Lung (tissue), 12 donors: ENCODE measurements around the gene XRCC4. TPM values are rescaled to one million over a fixed set of nuclear protein-coding genes. Genes with fewer than 3 reads are reported as not detected.
A peak's percentile ranks its signal among the peaks of the same experiment; 100 is the strongest.

Source experiments
- ATAC-seq: fragments of 200-7000 bp; cut with Tn5 transposase; one replicate; pipeline ENCODE4 v1.9.1; 2020; ENCODE audit warnings: moderate number of reproducible peaks; ENCODE audit not compliant: insufficient read depth, low FRiP score
- DNase-seq, 3 donors: peaks; one replicate each; pipeline ENCODE4 v3.0.0-alpha.2; 2013 to 2017
- H3K27ac ChIP-seq, 2 donors: one replicate each; pipeline ENCODE4 v1.5.1; 2013; ENCODE audit warnings: mild to moderate bottlenecking in 2 of 2, moderate library complexity in 2 of 2, control low read depth in 1 of 2, inconsistent platforms in 1 of 2, low read depth in 1 of 2, low read length in 1 of 2
- H3K27me3 ChIP-seq, 3 donors: one replicate each; pipeline ENCODE4 v1.5.1; 2013; ENCODE audit warnings: low read length in 2 of 3; ENCODE audit not compliant: control insufficient read depth in 3 of 3, insufficient read depth in 3 of 3
- H3K36me3 ChIP-seq, 4 donors: one replicate each; pipeline ENCODE4 v1.5.1; 2013; ENCODE audit warnings: low read length in 4 of 4, mild to moderate bottlenecking in 1 of 4, moderate library complexity in 1 of 4; ENCODE audit not compliant: control insufficient read depth in 4 of 4, insufficient read depth in 4 of 4
- H3K4me1 ChIP-seq, 5 donors: one replicate each; pipeline ENCODE4 v1.5.1; 2013; ENCODE audit warnings: low read length in 5 of 5, mild to moderate bottlenecking in 2 of 5, moderate library complexity in 1 of 5; ENCODE audit not compliant: control insufficient read depth in 5 of 5, insufficient read depth in 5 of 5
- H3K4me3 ChIP-seq: one replicate; pipeline ENCODE4 v1.5.1; 2013; ENCODE audit warnings: mild to moderate bottlenecking, control low read depth, moderate library complexity
- H3K9ac ChIP-seq, 2 donors: one replicate each; pipeline ENCODE4 v1.5.1; 2013; ENCODE audit warnings: low read length in 2 of 2, control low read depth in 1 of 2; ENCODE audit not compliant: insufficient read depth in 1 of 2
- H3K9me3 ChIP-seq, 4 donors: one replicate each; pipeline ENCODE4 v1.5.1; 2013; ENCODE audit warnings: low read length in 3 of 4, mild to moderate bottlenecking in 1 of 4, moderate library complexity in 1 of 4; ENCODE audit not compliant: control insufficient read depth in 4 of 4, insufficient read depth in 3 of 4
- WGBS, 2 donors: extraction: QIAGEN DNeasy Blood & Tissue Kit; methylation state at CpG; one replicate each; pipeline ENCODE4 v1.1.7; 2013; 5-methylcytosine and 5-hydroxymethylcytosine counted together
- polyA plus RNA-seq, 2 donors: library from polyadenylated mRNA; stranded (reverse); fragments of 200-250 nt; gene quantifications; one replicate each; pipeline ENCODE4 v1.2.1, GENCODE V29; 2013
- total RNA-seq, 2 donors: library from RNA; depleted of rRNA in 1 of 2; stranded (reverse); fragments of >200 nt in 1 of 2; gene quantifications; one replicate each; pipeline ENCODE4 v1.2.1, GENCODE V29; 2014 to 2021
- TF ChIP-seq, protein P1 (sequence below): IDR thresholded peaks from 2 replicates; pipeline ENCODE4 v1.5.1; 2012; ENCODE audit warnings: mild to moderate bottlenecking; ENCODE audit errors: control extremely low read depth, extremely low read depth
- donor health status: control.
- donor health status: control.
- donor health status: Bipolar disorder and iron deficiency.
- donor health status: healthy.
- donor health status: DM: yes; HTN: yes; CAD: no.

The XRCC4 gene
- total and polyA plus RNA-seq, 4 donors: 3.8 to 10.7 (median 8.4) TPM

DNA sequence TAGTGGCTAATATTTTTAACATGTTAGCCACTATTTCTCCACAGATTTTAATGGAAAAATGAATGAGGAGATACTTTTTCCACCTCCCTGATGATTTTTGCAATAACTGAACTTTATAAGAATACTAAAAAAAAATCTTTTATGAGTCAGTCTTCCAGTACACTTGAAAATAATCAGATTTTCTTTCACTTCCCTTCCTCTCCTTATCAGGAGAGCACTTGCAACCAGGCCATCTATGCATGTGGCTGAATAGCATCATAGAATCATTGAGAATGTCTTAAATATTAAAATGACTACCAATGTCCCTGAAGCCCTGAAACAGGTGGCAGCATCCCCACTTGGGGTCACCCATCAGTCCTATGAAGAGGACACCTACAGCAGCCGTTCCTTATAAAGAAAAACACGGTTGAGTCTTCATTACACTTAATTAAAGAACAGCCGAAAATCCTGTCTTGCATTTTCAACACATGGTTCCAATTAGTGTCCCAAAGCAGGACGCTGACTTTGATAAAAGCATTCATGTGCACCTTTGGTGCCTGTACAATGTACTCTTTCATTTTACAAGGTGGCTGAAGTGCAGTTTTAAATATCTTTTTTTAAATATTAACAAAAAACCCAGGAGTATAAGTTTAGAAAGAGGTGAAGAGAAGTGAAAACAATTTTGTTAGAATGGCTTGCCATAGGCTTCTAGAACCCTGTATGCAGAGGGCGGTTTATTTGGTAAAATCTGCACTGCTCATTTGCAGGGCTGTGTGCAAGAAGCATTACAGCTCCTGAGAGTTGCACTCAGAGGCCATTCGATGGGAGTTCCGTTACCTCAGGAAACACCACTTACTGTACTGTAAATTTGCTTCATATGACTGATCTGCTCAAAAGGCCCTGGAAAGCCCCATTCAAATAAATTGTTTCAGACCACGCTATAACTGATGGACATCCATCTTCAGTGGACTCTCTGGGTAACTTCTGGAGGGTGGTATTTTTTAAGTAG lies 287.3 kb downstream of the XRCC4 start:
- no peak for ATAC-seq
- DNase-seq: no peak
- no peak overlapping the region for H3K27ac ChIP-seq
- peaks cover 0 to 4% (median 1%) of the 10 kb centered on the region in 4 donors for H3K9me3 ChIP-seq
- 80 to 90% methylated on average over 8 of the region's 8 CpGs for whole genome bisulfite sequencing, 2 donors
- H3K36me3 ChIP-seq: peaks cover 0 to 3% (median 0%) of the 10 kb centered on the region in 4 donors
- TF ChIP-seq, protein P1, sequence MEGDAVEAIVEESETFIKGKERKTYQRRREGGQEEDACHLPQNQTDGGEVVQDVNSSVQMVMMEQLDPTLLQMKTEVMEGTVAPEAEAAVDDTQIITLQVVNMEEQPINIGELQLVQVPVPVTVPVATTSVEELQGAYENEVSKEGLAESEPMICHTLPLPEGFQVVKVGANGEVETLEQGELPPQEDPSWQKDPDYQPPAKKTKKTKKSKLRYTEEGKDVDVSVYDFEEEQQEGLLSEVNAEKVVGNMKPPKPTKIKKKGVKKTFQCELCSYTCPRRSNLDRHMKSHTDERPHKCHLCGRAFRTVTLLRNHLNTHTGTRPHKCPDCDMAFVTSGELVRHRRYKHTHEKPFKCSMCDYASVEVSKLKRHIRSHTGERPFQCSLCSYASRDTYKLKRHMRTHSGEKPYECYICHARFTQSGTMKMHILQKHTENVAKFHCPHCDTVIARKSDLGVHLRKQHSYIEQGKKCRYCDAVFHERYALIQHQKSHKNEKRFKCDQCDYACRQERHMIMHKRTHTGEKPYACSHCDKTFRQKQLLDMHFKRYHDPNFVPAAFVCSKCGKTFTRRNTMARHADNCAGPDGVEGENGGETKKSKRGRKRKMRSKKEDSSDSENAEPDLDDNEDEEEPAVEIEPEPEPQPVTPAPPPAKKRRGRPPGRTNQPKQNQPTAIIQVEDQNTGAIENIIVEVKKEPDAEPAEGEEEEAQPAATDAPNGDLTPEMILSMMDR: no peak
- no peaks in the 10 kb centered on the region for H3K4me1 ChIP-seq
- no peak overlapping the region for H3K4me3 ChIP-seq
- H3K27me3 ChIP-seq: no peaks in the 10 kb centered on the region
- no peak overlapping the region for H3K9ac ChIP-seq

DNA sequence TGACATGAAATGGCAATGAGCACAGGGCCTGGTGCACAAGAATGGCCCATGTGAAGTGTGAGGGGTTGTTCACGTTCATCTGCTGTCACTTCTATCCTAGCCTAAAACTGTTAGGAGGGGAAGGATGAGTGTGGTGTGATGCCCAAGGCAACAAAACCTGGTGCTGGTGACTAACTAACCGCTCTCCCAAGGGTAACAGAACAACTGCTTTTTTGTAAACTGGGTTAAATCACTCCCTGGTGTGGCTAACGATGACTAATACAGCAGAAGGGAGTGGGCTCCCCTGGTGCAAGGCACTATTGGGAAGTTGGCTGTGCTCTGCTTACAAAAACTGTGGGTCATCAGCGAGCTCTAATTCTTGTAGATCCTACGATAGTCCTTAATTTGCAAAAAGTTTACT lies 291.0 kb downstream of the XRCC4 start:
- peak; percentile 48 for ATAC-seq
- 44 to 68% methylated on average over 5 of the region's 5 CpGs for WGBS, 2 donors
- peak overlapping the region in 1 of 2 donors; percentile 73 for H3K27ac ChIP-seq

GRCh38 chr5:83368835-83369234 lies 291.5 kb downstream of the XRCC4 start:
- H3K36me3 ChIP-seq: no peaks in the 10 kb centered on the region
- TF ChIP-seq, protein P1: no peak
- 26 to 45% methylated on average over 3 of the region's 3 CpGs for WGBS, 2 donors
- H3K4me3 ChIP-seq: no peak overlapping the region
- no peak overlapping the region for H3K9ac ChIP-seq
- DNase-seq: no peak
- ATAC-seq: peak; percentile 36
- no peaks in the 10 kb centered on the region for H3K9me3 ChIP-seq
- H3K4me1 ChIP-seq: peaks cover 0 to 22% (median 0%) of the 10 kb centered on the region in 5 donors
- H3K27me3 ChIP-seq: no peaks in the 10 kb centered on the region
- H3K27ac ChIP-seq: no peak overlapping the region

More for the DNA sequence above, 291.0 kb downstream of the XRCC4 start:
- Histone ChIP-seq H3K9me3 (no peaks in the 10 kb centered on the region), H3K9ac (no peak overlapping the region), H3K27me3 (no peaks in the 10 kb centered on the region), H3K4me3 (no peak overlapping the region), H3K4me1 (peaks cover 0 to 22% (median 0%) of the 10 kb centered on the region in 5 donors), H3K36me3 (no peaks in the 10 kb centered on the region)
- TF ChIP-seq, protein P1: no peak
- DNase-seq: no peak
